Spleen (tissue), 7 donors: ENCODE results near the gene CCDC7.

Experiments
- CTCF ChIP-seq, 11 experiments: fragments of 200-600 bp in 7 of 11; fragments of 450-650 bp in 4 of 11; sonication (generic) in 4 of 11; IDR thresholded peaks in 8 of 11; conservative IDR thresholded peaks in 3 of 11; 1 replicate in 7 of 11; 2 replicates in 4 of 11; pipeline versions ENCODE4 v1.4.0 to v1.8.0; 2016 to 2021; ENCODE audit warnings: antibody characterized with exemption in 11 of 11, inconsistent platforms in 4 of 11, mild to moderate bottlenecking in 1 of 11
- POLR2A ChIP-seq, 3 donors: fragments of 450-650 bp; IDR thresholded peaks; one replicate each; pipeline ENCODE4 v1.5.1; 2017; ENCODE audit warnings: antibody characterized with exemption in 3 of 3, mild to moderate bottlenecking in 1 of 3
- POLR2AphosphoS5 ChIP-seq, 3 donors: sonication (generic); formaldehyde crosslinking; IDR thresholded peaks; one replicate each; pipeline ENCODE4 v1.5.1; 2017; ENCODE audit warnings: antibody characterized with exemption in 3 of 3
- donor health status: DM: no; HTN: no; CAD: no; lungs with moderate emphysema.
- donor health status: DM: no; HTN: no; CAD: no.
- donor health status: DM: no; HTN: no; CAD: no.

DNA sequence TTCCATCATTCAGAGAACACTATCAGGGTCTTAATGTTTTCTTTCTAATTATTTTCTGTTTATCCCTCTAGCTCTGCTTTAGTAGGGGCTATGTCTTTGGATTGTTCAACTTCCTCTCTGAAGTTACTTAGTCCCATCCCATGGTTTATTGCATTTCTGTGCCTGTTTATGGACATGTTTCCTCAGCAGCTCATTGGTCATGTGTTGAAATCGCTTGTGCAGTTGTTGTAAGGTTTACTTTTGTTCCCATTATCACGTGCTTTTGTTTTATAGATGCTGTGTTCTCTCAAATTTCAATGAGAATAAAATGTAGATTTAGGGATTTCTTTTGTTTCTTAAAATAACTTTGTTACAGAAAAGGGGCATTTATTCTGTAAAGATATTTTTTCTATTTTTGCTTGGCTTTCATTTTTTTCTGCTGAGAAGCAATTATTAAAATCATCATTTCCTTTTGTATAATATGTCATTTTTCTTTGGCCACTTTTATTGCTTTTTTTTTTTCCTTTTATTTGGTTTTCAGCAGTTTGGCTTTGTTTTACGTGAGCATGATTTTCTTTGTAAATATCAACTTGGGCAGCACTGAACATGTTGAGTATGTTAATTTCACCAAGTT, 110.9 kb downstream of the CCDC7 start:
- TF ChIP-seq POLR2AphosphoS5 (IDR thresholded peaks at IDR 0.05) (no peak), CTCF (IDR thresholded peaks at IDR 0.05 in 8 of 11, conservative IDR thresholded peaks at IDR 0.05 in 3 of 11) (no peak), POLR2A (IDR thresholded peaks at IDR 0.05) (no peak)
